Astrocyte (in vitro differentiated cells and primary cell): ENCODE data around the gene UBE2J2. TPM values are rescaled to one million over a fixed set of nuclear protein-coding genes. Genes with fewer than 3 reads are reported as not detected.

ENCODE experiments used
- DNase-seq: peaks from one replicate; pipeline ENCODE4 v3.0.0-alpha.2; 2010; ENCODE audit warnings: low read depth
- FAIRE-seq: peaks from 2 replicates; lab custom pipeline; 2011; peaks lifted over from hg19 to GRCh38; lab: Jason Lieb, UNC
- H2AFZ ChIP-seq: 2 replicates; pipeline ENCODE4 v1.6.0; 2012; ENCODE audit warnings: low read depth, low read length, inconsistent platforms
- H3K27ac ChIP-seq: 2 replicates; pipeline ENCODE4 v1.5.1; 2011; ENCODE audit warnings: low read depth, low read length, inconsistent platforms
- H3K27me3 ChIP-seq: 2 replicates; pipeline ENCODE4 v1.6.0; 2011; ENCODE audit warnings: low read length, inconsistent platforms; ENCODE audit not compliant: insufficient read depth
- H3K36me3 ChIP-seq: 2 replicates; pipeline ENCODE4 v1.5.1; 2011; ENCODE audit warnings: low read length, inconsistent platforms; ENCODE audit not compliant: insufficient read depth
- H3K4me1 ChIP-seq: 2 replicates; pipeline ENCODE4 v1.5.1; 2011; ENCODE audit warnings: low read length, inconsistent platforms; ENCODE audit not compliant: insufficient read depth
- H3K4me2 ChIP-seq: 2 replicates; pipeline ENCODE4 v1.6.0; 2012; ENCODE audit warnings: low read length, inconsistent platforms
- H3K4me3 ChIP-seq: 2 replicates; pipeline ENCODE4 v1.5.1; 2011; ENCODE audit warnings: low read depth, mild to moderate bottlenecking, low read length, inconsistent platforms; ENCODE audit not compliant: insufficient read depth
- H3K79me2 ChIP-seq: 2 replicates; pipeline ENCODE4 v1.6.0; 2012; ENCODE audit warnings: mild to moderate bottlenecking, low read length, inconsistent platforms; ENCODE audit not compliant: insufficient read depth
- H3K9ac ChIP-seq: 2 replicates; pipeline ENCODE4 v1.6.0; 2012; ENCODE audit warnings: mild to moderate bottlenecking, low read length, inconsistent platforms
- H3K9me3 ChIP-seq: 2 replicates; pipeline ENCODE4 v1.5.1; 2012; ENCODE audit warnings: low read depth, mild to moderate bottlenecking, low read length, inconsistent platforms; ENCODE audit not compliant: insufficient read depth
- H4K20me1 ChIP-seq: 2 replicates; pipeline ENCODE4 v1.6.0; 2012; ENCODE audit warnings: low read length, inconsistent platforms; ENCODE audit not compliant: insufficient read depth
- H3K27ac Mint-ChIP-seq: one replicate; pipeline ENCODE4 v1.8.0; 2021; ENCODE audit warnings: mild to moderate bottlenecking, mixed read lengths; ENCODE audit not compliant: unreplicated experiment
- H3K27me3 Mint-ChIP-seq: one replicate; pipeline ENCODE4 v1.8.0; 2021; ENCODE audit warnings: low read depth, mixed read lengths; ENCODE audit not compliant: unreplicated experiment
- H3K36me3 Mint-ChIP-seq: one replicate; pipeline ENCODE4 v1.8.0; 2021; ENCODE audit warnings: low read depth, mixed read lengths; ENCODE audit not compliant: unreplicated experiment
- H3K4me1 Mint-ChIP-seq: one replicate; pipeline ENCODE4 v1.8.0; 2021; ENCODE audit warnings: low read depth, mixed read lengths; ENCODE audit not compliant: unreplicated experiment
- H3K4me3 Mint-ChIP-seq: one replicate; pipeline ENCODE4 v1.8.0; 2021; ENCODE audit warnings: mild to moderate bottlenecking, moderate library complexity, mixed read lengths; ENCODE audit not compliant: unreplicated experiment
- H3K9me3 Mint-ChIP-seq: one replicate; pipeline ENCODE4 v1.8.0; 2021; ENCODE audit warnings: mild to moderate bottlenecking, mixed read lengths; ENCODE audit not compliant: unreplicated experiment
- EZH2 ChIP-seq: IDR thresholded peaks from 2 replicates; pipeline ENCODE4 v1.6.1; 2012; ENCODE audit warnings: mild to moderate bottlenecking, low read length, inconsistent platforms; ENCODE audit not compliant: insufficient read depth
- total RNA-seq: library from RNA; stranded (reverse); gene quantifications from 2 replicates; pipeline ENCODE4 v1.2.1, GENCODE V29; 2021
- TF ChIP-seq, protein P1 (sequence below): IDR thresholded peaks from 2 replicates; pipeline ENCODE4 v1.5.1; 2011; ENCODE audit warnings: low read depth, mild to moderate bottlenecking, inconsistent platforms, low read length, moderate library complexity; ENCODE audit not compliant: insufficient read depth

The UBE2J2 gene
- total RNA-seq, 1 donor from 2014 or later: 67.4 TPM

DNA sequence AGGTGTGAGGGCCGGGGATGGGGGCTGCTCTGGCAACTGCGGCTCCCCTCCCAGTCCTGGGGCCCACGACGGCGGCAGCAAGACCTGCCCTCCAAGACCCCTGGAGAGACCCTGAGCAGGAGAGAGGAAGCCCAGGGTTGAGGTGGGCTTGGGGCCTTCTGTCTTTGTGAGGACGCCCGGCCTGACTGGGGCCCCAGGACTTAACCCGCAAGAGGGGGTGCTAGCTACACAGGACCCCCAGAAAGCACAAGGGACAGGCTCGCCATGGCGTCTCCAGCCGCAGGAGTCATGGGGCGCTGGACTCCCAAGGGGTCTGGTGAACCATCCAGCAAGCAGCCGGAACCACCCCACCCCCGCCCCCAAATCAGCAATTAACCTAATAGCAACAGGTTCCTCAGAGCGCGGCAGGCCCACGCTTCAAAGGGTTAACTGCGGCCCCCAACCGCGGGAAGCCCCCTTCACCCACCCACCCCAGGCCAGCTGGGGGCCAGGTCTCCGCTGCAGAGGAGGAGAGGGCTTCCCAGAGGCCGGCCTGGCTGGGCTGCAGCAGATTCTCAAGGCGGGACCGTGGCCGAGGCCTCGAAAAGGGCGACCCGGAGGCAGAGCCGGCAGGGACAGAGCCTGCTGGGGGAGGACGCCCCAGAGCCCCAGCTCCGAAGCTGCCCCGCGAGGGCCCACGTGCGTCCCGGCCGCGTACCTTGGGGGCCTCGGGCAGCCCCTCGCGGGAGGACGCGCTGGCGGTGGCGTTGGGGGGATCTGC, 27.7 kb downstream of the UBE2J2 start:
- H3K36me3 ChIP-seq: no peaks in the 10 kb centered on the region
- Mint-ChIP-seq H3K4me3 (no peak overlapping the region), H3K36me3 (peaks cover under 1% of the 10 kb centered on the region), H3K4me1 (peaks cover 3% of the 10 kb centered on the region), H3K9me3 (no peaks in the 10 kb centered on the region), H3K27me3 (no peaks in the 10 kb centered on the region), H3K27ac (no peak overlapping the region)
- FAIRE-seq (no peak), DNase-seq (no peak)
- H3K27me3 ChIP-seq: peaks cover 3% of the 10 kb centered on the region
- H3K4me1 ChIP-seq: no peaks in the 10 kb centered on the region
- H3K4me3 ChIP-seq: no peak overlapping the region
- H2AFZ ChIP-seq: no peak overlapping the region
- no peaks in the 10 kb centered on the region for H3K79me2 ChIP-seq
- H3K27ac ChIP-seq: no peak overlapping the region
- peaks cover 6% of the 10 kb centered on the region for H4K20me1 ChIP-seq
- no peaks in the 10 kb centered on the region for H3K9me3 ChIP-seq
- peak overlapping the region; percentile 55 for H3K4me2 ChIP-seq
- TF ChIP-seq EZH2: no peak
- TF ChIP-seq, protein P1, sequence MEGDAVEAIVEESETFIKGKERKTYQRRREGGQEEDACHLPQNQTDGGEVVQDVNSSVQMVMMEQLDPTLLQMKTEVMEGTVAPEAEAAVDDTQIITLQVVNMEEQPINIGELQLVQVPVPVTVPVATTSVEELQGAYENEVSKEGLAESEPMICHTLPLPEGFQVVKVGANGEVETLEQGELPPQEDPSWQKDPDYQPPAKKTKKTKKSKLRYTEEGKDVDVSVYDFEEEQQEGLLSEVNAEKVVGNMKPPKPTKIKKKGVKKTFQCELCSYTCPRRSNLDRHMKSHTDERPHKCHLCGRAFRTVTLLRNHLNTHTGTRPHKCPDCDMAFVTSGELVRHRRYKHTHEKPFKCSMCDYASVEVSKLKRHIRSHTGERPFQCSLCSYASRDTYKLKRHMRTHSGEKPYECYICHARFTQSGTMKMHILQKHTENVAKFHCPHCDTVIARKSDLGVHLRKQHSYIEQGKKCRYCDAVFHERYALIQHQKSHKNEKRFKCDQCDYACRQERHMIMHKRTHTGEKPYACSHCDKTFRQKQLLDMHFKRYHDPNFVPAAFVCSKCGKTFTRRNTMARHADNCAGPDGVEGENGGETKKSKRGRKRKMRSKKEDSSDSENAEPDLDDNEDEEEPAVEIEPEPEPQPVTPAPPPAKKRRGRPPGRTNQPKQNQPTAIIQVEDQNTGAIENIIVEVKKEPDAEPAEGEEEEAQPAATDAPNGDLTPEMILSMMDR: no peak
- H3K9ac ChIP-seq: no peak overlapping the region

GRCh38 chr1:1245178-1245816, 28.4 kb downstream of the UBE2J2 start:
- Histone ChIP-seq H3K27me3 (peaks cover 3% of the 10 kb centered on the region), H3K4me1 (no peaks in the 10 kb centered on the region), H3K9ac (no peak overlapping the region), H4K20me1 (peaks cover 6% of the 10 kb centered on the region), H3K79me2 (no peaks in the 10 kb centered on the region), H3K9me3 (no peaks in the 10 kb centered on the region), H3K27ac (no peak overlapping the region), H2AFZ (no peak overlapping the region), H3K4me3 (no peak overlapping the region), H3K36me3 (no peaks in the 10 kb centered on the region), H3K4me2 (no peak overlapping the region)
- no peak overlapping the region for H3K27ac Mint-ChIP-seq
- no peaks in the 10 kb centered on the region for H3K27me3 Mint-ChIP-seq
- H3K36me3 Mint-ChIP-seq: no peaks in the 10 kb centered on the region
- H3K4me1 Mint-ChIP-seq: peaks cover 3% of the 10 kb centered on the region
- no peaks in the 10 kb centered on the region for H3K9me3 Mint-ChIP-seq
- TF ChIP-seq, protein P1: no peak
- no peak for FAIRE-seq
- DNase-seq: no peak
- no peak overlapping the region for H3K4me3 Mint-ChIP-seq
